NT2/D1 (cell line): Measurements from ENCODE around the gene SLC6A9.

ENCODE experiments used
- SUZ12 ChIP-seq: IDR thresholded peaks from 2 replicates; pipeline ENCODE4 v1.6.1; 2011; ENCODE audit not compliant: insufficient read length, insufficient read depth; ENCODE audit errors: extremely low read depth
- YY1 ChIP-seq: IDR thresholded peaks from 2 replicates; pipeline ENCODE4 v1.6.1; 2011; ENCODE audit not compliant: insufficient read length, insufficient read depth
- ZNF274 ChIP-seq: IDR thresholded peaks from 2 replicates; pipeline ENCODE4 v1.6.1; 2011; ENCODE audit warnings: mild to moderate bottlenecking, low read depth, low read length

- TF ChIP-seq YY1 (no peak), ZNF274 (no peak), SUZ12 (no peak)
Observed at GRCh38 chr1:43993206-43993914, 37.9 kb downstream of the SLC6A9 start.
